DOHH2 (cell line): ENCODE measurements around the gene RBM6.

Experiments
- EZH2phosphoT487 ChIP-seq: fragments of 200-600 bp; sonication (generic); IDR thresholded peaks from 2 replicates; pipeline ENCODE4 v1.6.1; 2017; ENCODE audit warnings: borderline replicate concordance, mild to moderate bottlenecking, antibody characterized with exemption, low read length, moderate library complexity, mixed read lengths
- TF ChIP-seq, protein P1 (sequence below): fragments of 200-600 bp; sonication (generic); IDR thresholded peaks from one replicate; pipeline ENCODE4 v1.5.1; 2014; ENCODE audit warnings: antibody characterized with exemption, mild to moderate bottlenecking, low read depth, low read length; ENCODE audit not compliant: poor library complexity, severe bottlenecking

DNA sequence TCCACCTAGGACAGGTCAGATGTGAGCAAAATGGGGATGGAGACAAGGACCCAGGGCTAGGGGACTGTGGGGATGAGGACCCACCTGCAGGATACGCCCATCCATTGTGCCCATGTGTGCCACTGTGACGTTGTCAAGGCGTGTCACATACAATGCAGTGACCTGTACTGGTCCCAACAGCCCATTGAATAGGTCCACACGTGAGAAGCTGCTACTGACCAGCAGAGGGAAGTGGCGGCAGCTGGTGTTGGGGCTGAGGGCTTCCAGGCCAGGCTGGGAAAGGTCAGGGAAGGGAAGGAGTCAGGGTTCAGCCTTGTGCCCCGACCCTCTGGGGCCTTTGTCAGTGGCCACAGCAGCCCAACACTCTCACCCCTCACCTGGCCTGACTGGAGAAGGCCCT, 41.0 kb upstream of the RBM6 start:
- TF ChIP-seq, protein P1, sequence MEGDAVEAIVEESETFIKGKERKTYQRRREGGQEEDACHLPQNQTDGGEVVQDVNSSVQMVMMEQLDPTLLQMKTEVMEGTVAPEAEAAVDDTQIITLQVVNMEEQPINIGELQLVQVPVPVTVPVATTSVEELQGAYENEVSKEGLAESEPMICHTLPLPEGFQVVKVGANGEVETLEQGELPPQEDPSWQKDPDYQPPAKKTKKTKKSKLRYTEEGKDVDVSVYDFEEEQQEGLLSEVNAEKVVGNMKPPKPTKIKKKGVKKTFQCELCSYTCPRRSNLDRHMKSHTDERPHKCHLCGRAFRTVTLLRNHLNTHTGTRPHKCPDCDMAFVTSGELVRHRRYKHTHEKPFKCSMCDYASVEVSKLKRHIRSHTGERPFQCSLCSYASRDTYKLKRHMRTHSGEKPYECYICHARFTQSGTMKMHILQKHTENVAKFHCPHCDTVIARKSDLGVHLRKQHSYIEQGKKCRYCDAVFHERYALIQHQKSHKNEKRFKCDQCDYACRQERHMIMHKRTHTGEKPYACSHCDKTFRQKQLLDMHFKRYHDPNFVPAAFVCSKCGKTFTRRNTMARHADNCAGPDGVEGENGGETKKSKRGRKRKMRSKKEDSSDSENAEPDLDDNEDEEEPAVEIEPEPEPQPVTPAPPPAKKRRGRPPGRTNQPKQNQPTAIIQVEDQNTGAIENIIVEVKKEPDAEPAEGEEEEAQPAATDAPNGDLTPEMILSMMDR: no peak
- no peak for TF ChIP-seq EZH2phosphoT487
